PC-3 (cell line): ENCODE results near the gene KLHL2. TPM values are rescaled to one million over a fixed set of nuclear protein-coding genes. Genes with fewer than 3 reads are reported as not detected.
"Not testable (repeated sequence)": the region's sequence is repeated elsewhere in the genome, so short reads cannot be mapped to it uniquely, and the experiment has no call there.

Experiments
- ATAC-seq: fragments of 200-7000 bp; cut with Tn5 transposase; 2 replicates; pipeline ENCODE4 v1.9.1; 2020; ENCODE audit warnings: mild to moderate bottlenecking, moderate library complexity
- BruUV-seq: library from RNA; stranded (reverse); fragments of 400-500 nt; replicated peaks from 2 replicates; lab custom pipeline; 2021; lab: Mats Ljungman, UMichigan
- CTCF ChIA-PET: fragments of 300-600 bp; sonication (Branson Sonifier 250); formaldehyde crosslinking; loops from one replicate; lab custom pipeline; 2022; ENCODE audit warnings: antibody characterized with exemption; lab: Charles Lee
- POLR2A ChIA-PET: fragments of 300-600 bp; sonication (Branson Sonifier 250); formaldehyde crosslinking; loops from one replicate; lab custom pipeline; 2022; ENCODE audit warnings: antibody characterized with exemption; ENCODE audit not compliant: unreplicated experiment; lab: Charles Lee
- DNase-seq: peaks from one replicate; pipeline ENCODE4 v3.0.0-alpha.2; 2015
- H2AFZ ChIP-seq: fragments of 300-600 bp; sonication (generic); 2 replicates; pipeline ENCODE4 v1.6.0; 2016; ENCODE audit warnings: antibody characterized with exemption, low read length
- H3F3A ChIP-seq: fragments of 300-600 bp; sonication (generic); one replicate; pipeline ENCODE4 v1.6.0; 2017; ENCODE audit warnings: antibody characterized with exemption, low read length, control low read depth, mild to moderate bottlenecking; ENCODE audit not compliant: unreplicated experiment
- H3K27ac ChIP-seq: fragments of 300-600 bp; sonication (generic); 2 replicates; pipeline ENCODE4 v1.5.1; 2016; ENCODE audit warnings: mild to moderate bottlenecking, low read length
- H3K27me3 ChIP-seq: fragments of 300-600 bp; sonication (generic); 2 replicates; pipeline ENCODE4 v1.6.1; 2016; ENCODE audit warnings: low read length, mixed read lengths
- H3K36me3 ChIP-seq: fragments of 300-600 bp; sonication (generic); 2 replicates; pipeline ENCODE4 v1.6.1; 2016; ENCODE audit warnings: low read depth, mixed run types, low read length, mixed read lengths
- H3K4me1 ChIP-seq: fragments of 300-600 bp; sonication (generic); 2 replicates; pipeline ENCODE4 v1.5.1; 2016; ENCODE audit warnings: low read length; ENCODE audit not compliant: insufficient read depth
- H3K4me2 ChIP-seq: fragments of 300-600 bp; sonication (generic); 2 replicates; pipeline ENCODE4 v1.6.0; 2016; ENCODE audit warnings: low read length
- H3K4me3 ChIP-seq: fragments of 300-600 bp; sonication (generic); 2 replicates; pipeline ENCODE4 v1.5.1; 2016; ENCODE audit warnings: mild to moderate bottlenecking, low read length, mixed read lengths
- H3K79me2 ChIP-seq: fragments of 300-600 bp; sonication (generic); 2 replicates; pipeline ENCODE4 v1.6.1; 2017; ENCODE audit warnings: low read length, mixed read lengths
- H3K9ac ChIP-seq: fragments of 300-600 bp; sonication (generic); 2 replicates; pipeline ENCODE4 v1.6.0; 2016; ENCODE audit warnings: mild to moderate bottlenecking, low read length
- H3K9me2 ChIP-seq: fragments of 300-600 bp; sonication (generic); replicated peaks from 2 replicates; pipeline ENCODE4 v1.6.1; 2016; ENCODE audit warnings: mixed run types, low read length, mixed read lengths
- H3K9me3 ChIP-seq: fragments of 300-600 bp; sonication (generic); 2 replicates; pipeline ENCODE4 v1.6.1; 2016; ENCODE audit warnings: low read length, mixed read lengths
- H4K20me1 ChIP-seq: fragments of 300-600 bp; sonication (generic); 2 replicates; pipeline ENCODE4 v1.6.1; 2016; ENCODE audit warnings: low read length, mixed read lengths
- CTCF ChIP-seq: fragments of 300-600 bp; sonication (generic); conservative IDR thresholded peaks from 2 replicates; pipeline ENCODE4 v1.5.1; 2017; ENCODE audit warnings: antibody characterized with exemption, low read depth, mild to moderate bottlenecking, low read length
- EZH2 ChIP-seq: fragments of 300-600 bp; sonication (generic); IDR thresholded peaks from one replicate; pipeline ENCODE4 v1.6.1; 2017; ENCODE audit warnings: antibody characterized with exemption, mild to moderate bottlenecking, low read length; ENCODE audit not compliant: unreplicated experiment
- EZH2phosphoT487 ChIP-seq: fragments of 300-600 bp; sonication (generic); IDR thresholded peaks from 2 replicates; pipeline ENCODE4 v1.6.1; 2018; ENCODE audit warnings: mild to moderate bottlenecking, antibody characterized with exemption, low read length, borderline replicate concordance
- intact Hi-C: fragments of 100-400 bp; cut with micrococcal nuclease; formaldehyde crosslinking; loops from 2 replicates; pipeline ENCODE4 v1.9.0; 2023
- total RNA-seq: library from RNA; depleted of rRNA; stranded (reverse); fragments of >200 nt; gene quantifications from 2 replicates; pipeline ENCODE4 v1.2.3, GENCODE V29; 2014

The KLHL2 gene
- total RNA-seq, 1 experiment from 2014 or later, result 10.0 TPM

- Histone ChIP-seq H3K9me2 (no peaks in the 10 kb centered on the region), H3K27me3 (no peaks in the 10 kb centered on the region), H2AFZ (no peak overlapping the region), H3K9ac (no peak overlapping the region), H3K79me2 (peaks cover 73% of the 10 kb centered on the region), H3K4me2 (peak overlapping the region; percentile 92), H3K27ac (peak overlapping the region; percentile 33), H3K36me3 (no peaks in the 10 kb centered on the region), H3F3A (no peaks in the 10 kb centered on the region), H3K9me3 (no peaks in the 10 kb centered on the region), H4K20me1 (no peaks in the 10 kb centered on the region), H3K4me1 (peaks cover 61% of the 10 kb centered on the region), H3K4me3 (peak overlapping the region; percentile 95)
- ATAC-seq (no peak), DNase-seq (peak; percentile 2)
- no peak for TF ChIP-seq EZH2
- no peak for TF ChIP-seq CTCF
- no peak for TF ChIP-seq EZH2phosphoT487
- ChIA-PET POLR2A (no interaction called here), CTCF (interaction anchor here (1.0 kb wide), 1 partner anchor 79 kb away, joined by 3 read pairs; no protein-coding TSS in a partner anchor)
- BruUV-seq, result no TSS peak
- intact Hi-C loops, result loop anchor here (1.0 to 5.0 kb wide), 3 partner anchors 103 to 133 kb away; partner anchors contain the start of gene MSMO1
Observed at GRCh38 chr4:165209796-165210195, 2.4 kb downstream of the KLHL2 start.

- Histone ChIP-seq H3K9me2 (no peaks in the 10 kb centered on the region), H2AFZ (no peak overlapping the region), H3K27me3 (no peaks in the 10 kb centered on the region), H4K20me1 (no peaks in the 10 kb centered on the region), H3K36me3 (no peaks in the 10 kb centered on the region), H3K9ac (no peak overlapping the region), H3F3A (no peaks in the 10 kb centered on the region), H3K9me3 (no peaks in the 10 kb centered on the region), H3K4me1 (peaks cover 62% of the 10 kb centered on the region), H3K4me2 (peak overlapping the region; percentile 92), H3K79me2 (peaks cover 75% of the 10 kb centered on the region), H3K27ac (peak overlapping the region; percentile 61), H3K4me3 (peak overlapping the region; percentile 95)
- ATAC-seq (peak; percentile 57), DNase-seq (peak; percentile 69)
- no TSS peak for BruUV-seq
- TF ChIP-seq EZH2, result no peak
- no peak for TF ChIP-seq EZH2phosphoT487
- no peak for TF ChIP-seq CTCF
- intact Hi-C loops, result loop anchor here (1.0 to 5.0 kb wide), 2 partner anchors 102 to 117 kb away; partner anchors contain the start of gene MSMO1
- POLR2A ChIA-PET, result no interaction called here
- CTCF ChIA-PET, result interaction anchor here (1.0 kb wide), 1 partner anchor 80 kb away, joined by 3 read pairs; no protein-coding TSS in a partner anchor
Observed at GRCh38 chr4:165210566-165210965, 3.2 kb downstream of the KLHL2 start.

- H3K79me2 ChIP-seq, result peaks cover 92% of the 10 kb centered on the region
- H3K9me2 ChIP-seq, DNase-seq, H3K36me3 ChIP-seq, H3K27me3 ChIP-seq, H3K4me3 ChIP-seq, POLR2A ChIA-PET, ATAC-seq, H4K20me1 ChIP-seq, H3K9ac ChIP-seq, H3K27ac ChIP-seq, H3K9me3 ChIP-seq, H3K4me2 ChIP-seq, BruUV-seq, CTCF ChIA-PET, H2AFZ ChIP-seq, H3F3A ChIP-seq: not testable (repeated sequence)
- intact Hi-C loops, result loop anchor here (5.0 kb wide), 1 partner anchor 100 kb away; no protein-coding TSS in a partner anchor
- peaks cover 69% of the 10 kb centered on the region for H3K4me1 ChIP-seq
Observed at GRCh38 chr4:165212647-165213046, 5.3 kb downstream of the KLHL2 start.

GRCh38 chr4:165213404-165213803, 6.0 kb downstream of the KLHL2 start:
- DNase-seq, result peak; percentile 55
- H3F3A ChIP-seq, result not testable (repeated sequence)

More at GRCh38 chr4:165213404-165213803, 6.0 kb downstream of the KLHL2 start:
- H3K27ac ChIP-seq, H4K20me1 ChIP-seq, H3K27me3 ChIP-seq, H3K4me2 ChIP-seq, H3K9ac ChIP-seq, ATAC-seq, CTCF ChIA-PET, BruUV-seq, H3K36me3 ChIP-seq, H3K4me3 ChIP-seq, H2AFZ ChIP-seq, H3K9me3 ChIP-seq, H3K9me2 ChIP-seq, POLR2A ChIA-PET: not testable (repeated sequence)
- intact Hi-C loops, result loop anchor here (5.0 kb wide), 1 partner anchor 99 kb away; no protein-coding TSS in a partner anchor
- H3K4me1 ChIP-seq, result peaks cover 69% of the 10 kb centered on the region
- peaks cover 89% of the 10 kb centered on the region for H3K79me2 ChIP-seq
